ENCODE measurements around the gene SEZ6L2.

SEZ6L2 gene

GRCh38 chr16:29840240-29840639 is 59.1 kb downstream of the SEZ6L2 start:
- no peaks in the 10 kb centered on the region for H3K4me1 ChIP-seq (ENCODE audit: control insufficient read depth, insufficient read depth, low read length)
- H3K36me3 ChIP-seq (ENCODE audit: control insufficient read depth in 2 of 2, insufficient read depth in 1 of 2, low read length in 2 of 2) = no peaks in the 10 kb centered on the region
- no peak overlapping the region for H3K4me3 ChIP-seq (ENCODE audit: low read depth, low read length)
- H3K9me3 ChIP-seq (ENCODE audit: control insufficient read depth, insufficient read depth, low read depth, low read length) = no peaks in the 10 kb centered on the region
- ChIA-PET POLR2A (no interaction called here), CTCF (interaction anchor here (0.6 to 6.5 kb wide), 4 partner anchors 8 to 192 kb away, joined by 3 to 67 read pairs (median 4); no protein-coding TSS in a partner anchor)
- no peak overlapping the region for H3K27ac ChIP-seq (ENCODE audit: extremely low read depth, low read depth, low read length)
- no peak for TF ChIP-seq HOXA7 (CRISPR knock-in tag; IDR thresholded peaks at IDR 0.05; ENCODE audit: borderline replicate concordance)

GRCh38 chr16:29839822-29840221 is 59.5 kb downstream of the SEZ6L2 start:
- Histone ChIP-seq H3K36me3 (ENCODE audit: control insufficient read depth in 2 of 2, insufficient read depth in 1 of 2, low read length in 2 of 2) (no peaks in the 10 kb centered on the region), H3K4me1 (ENCODE audit: control insufficient read depth, insufficient read depth, low read length) (no peaks in the 10 kb centered on the region), H3K27ac (ENCODE audit: extremely low read depth, low read depth, low read length) (no peak overlapping the region), H3K9me3 (ENCODE audit: control insufficient read depth, insufficient read depth, low read depth, low read length) (no peaks in the 10 kb centered on the region), H3K4me3 (ENCODE audit: low read depth, low read length) (no peak overlapping the region)
- ChIA-PET POLR2A (interaction anchor here (1.1 kb wide), 1 partner anchor 20 kb away, joined by 3 read pairs; the partner anchor contains the start of gene MVP), CTCF (interaction anchor here (0.6 to 6.5 kb wide), 5 partner anchors 8 to 192 kb away, joined by 3 to 67 read pairs (median 4); no protein-coding TSS in a partner anchor)
- TF ChIP-seq GLI4 (tag by site-specific recombination; IDR thresholded peaks at IDR 0.05) = no peak
- no peak for TF ChIP-seq ZBTB8A (tag by site-specific recombination; IDR thresholded peaks at IDR 0.05)
- no peak for TF ChIP-seq ZNF169 (tag by site-specific recombination; IDR thresholded peaks at IDR 0.05)
- no peak for TF ChIP-seq MEIS1 (CRISPR knock-in tag; IDR thresholded peaks at IDR 0.05; ENCODE audit: borderline replicate concordance)
- no peak for TF ChIP-seq ZNF138 (tag by site-specific recombination; IDR thresholded peaks at IDR 0.05; ENCODE audit: borderline replicate concordance)
- TF ChIP-seq PRDM1 (tag by site-specific recombination; IDR thresholded peaks at IDR 0.05) = no peak
- TF ChIP-seq SALL2 (tag by site-specific recombination; IDR thresholded peaks at IDR 0.05; ENCODE audit: borderline replicate concordance) = no peak
- no peak for TF ChIP-seq ZNF488 (tag by site-specific recombination; IDR thresholded peaks at IDR 0.05)

- no peaks in the 10 kb centered on the region for H3K9me3 ChIP-seq (ENCODE audit: control insufficient read depth, insufficient read depth, low read depth, low read length)
- H3K4me1 ChIP-seq (ENCODE audit: control insufficient read depth, insufficient read depth, low read length) = no peaks in the 10 kb centered on the region
- no peak for TF ChIP-seq ZNF600 (tag by site-specific recombination; IDR thresholded peaks at IDR 0.05)
- no peak for TF ChIP-seq ZNF148 (tag by site-specific recombination; IDR thresholded peaks at IDR 0.05; ENCODE audit: borderline replicate concordance)
- TF ChIP-seq ZNF791 (tag by site-specific recombination; IDR thresholded peaks at IDR 0.05) = no peak
- no peak for TF ChIP-seq ZNF501 (tag by site-specific recombination; IDR thresholded peaks at IDR 0.05)
- TF ChIP-seq ZNF610 (tag by site-specific recombination; IDR thresholded peaks at IDR 0.05; ENCODE audit: borderline replicate concordance) = no peak
- no peak for TF ChIP-seq ZNF274 (IDR thresholded peaks at IDR 0.05; ENCODE audit: low read length)
- TF ChIP-seq ZNF274 (tag by site-specific recombination; IDR thresholded peaks at IDR 0.05; ENCODE audit: borderline replicate concordance) = no peak
- no peak for TF ChIP-seq ZNF510 (tag by site-specific recombination; IDR thresholded peaks at IDR 0.05; ENCODE audit: insufficient replicate concordance)
- TF ChIP-seq ZBTB1 (tag by site-specific recombination; IDR thresholded peaks at IDR 0.05) = no peak
- TF ChIP-seq ZNF114 (tag by site-specific recombination; IDR thresholded peaks at IDR 0.05) = no peak
- no peak for TF ChIP-seq ZSCAN4 (tag by site-specific recombination; IDR thresholded peaks at IDR 0.05)
- no peak for TF ChIP-seq ZNF140 (tag by site-specific recombination; IDR thresholded peaks at IDR 0.05)
- POLR2A ChIA-PET = interaction anchor here (0.6 to 0.8 kb wide), 3 partner anchors 9 to 72 kb away, joined by 3 to 4 read pairs (median 3); no protein-coding TSS in a partner anchor
- no peak overlapping the region for H3K4me3 ChIP-seq (ENCODE audit: low read depth, low read length)
- H3K36me3 ChIP-seq (ENCODE audit: control insufficient read depth in 2 of 2, insufficient read depth in 1 of 2, low read length in 2 of 2) = peaks cover 0 to 5% of the 10 kb centered on the region in 2 experiments; a peak in 1 of 3 replicates
- no peak overlapping the region for H3K27ac ChIP-seq (ENCODE audit: extremely low read depth, low read depth, low read length)
- CTCF ChIA-PET = interaction anchor here (0.6 to 6.5 kb wide), 4 partner anchors 10 to 860 kb away, joined by 3 to 67 read pairs (median 3); no protein-coding TSS in a partner anchor
These were observed 61.5 kb downstream of the SEZ6L2 start for GRCh38 chr16:29837841-29838240.
